B cell (primary cell): ENCODE measurements around the gene PPP1R16B. TPM values are rescaled to one million over a fixed set of nuclear protein-coding genes. Genes with fewer than 3 reads are reported as not detected.

Source experiments
- ATAC-seq: fragments of 200-7000 bp; cut with Tn5 transposase; one replicate; pipeline ENCODE4 v1.10.0; 2021; ENCODE audit warnings: low read depth, mild to moderate bottlenecking, moderate number of reproducible peaks, moderate library complexity
- CTCF ChIA-PET: fragments of 350-600 bp; sonication (Branson Sonifier 250); formaldehyde crosslinking; loops from one replicate; lab custom pipeline; 2021; ENCODE audit warnings: antibody characterized with exemption, inconsistent platforms; lab: Charles Lee
- POLR2A ChIA-PET: fragments of 350-600 bp; sonication (Branson Sonifier 250); formaldehyde crosslinking; loops from one replicate; lab custom pipeline; 2021; ENCODE audit warnings: antibody characterized with exemption; lab: Charles Lee
- DNase-seq: peaks from one replicate; pipeline ENCODE4 v3.0.0; 2013
- H2AFZ ChIP-seq: 2 replicates; pipeline ENCODE4 v1.6.1; 2012; ENCODE audit warnings: mild to moderate bottlenecking, low read depth, low read length; ENCODE audit not compliant: insufficient read depth, poor library complexity, severe bottlenecking
- H3K27ac ChIP-seq, 2 donors: 1 replicate in 1 of 2; 2 replicates in 1 of 2; pipeline ENCODE4 v1.5.1; 2012 to 2013; ENCODE audit warnings: low read length in 2 of 2, mild to moderate bottlenecking in 2 of 2, moderate library complexity in 1 of 2
- H3K27me3 ChIP-seq, 4 experiments: fragments of 200-600 bp in 1 of 4; sonication (generic) in 1 of 4; replicated peaks in 1 of 4; 1 replicate in 2 of 4; 2 replicates in 2 of 4; pipeline versions ENCODE4 v1.6.1 to v1.7.0; 2013 to 2016; ENCODE audit warnings: low read length in 3 of 4, mild to moderate bottlenecking in 2 of 4, mixed read lengths in 1 of 4, moderate library complexity in 1 of 4; ENCODE audit not compliant: insufficient read depth in 4 of 4, control insufficient read depth in 3 of 4; ENCODE audit errors: control extremely low read depth in 1 of 4
- H3K36me3 ChIP-seq, 2 experiments: replicated peaks in 1 of 2; 1 replicate in 1 of 2; 2 replicates in 1 of 2; pipeline versions ENCODE4 v1.6.1 to v1.7.1; 2013; ENCODE audit warnings: low read length in 1 of 2; ENCODE audit not compliant: insufficient read depth in 2 of 2, control insufficient read depth in 1 of 2; ENCODE audit errors: control extremely low read depth in 1 of 2, extremely low read depth in 1 of 2
- H3K4me1 ChIP-seq, 2 donors: fragments of 200-600 bp in 1 of 2; sonication (generic) in 1 of 2; 1 replicate in 1 of 2; 2 replicates in 1 of 2; pipeline versions ENCODE4 v1.5.1 to v1.6.1; 2013 to 2017; ENCODE audit warnings: low read length in 2 of 2; ENCODE audit not compliant: control insufficient read depth in 2 of 2, insufficient read depth in 2 of 2
- H3K4me2 ChIP-seq: replicated peaks from 2 replicates; pipeline ENCODE3; 2012; ENCODE audit warnings: mild to moderate bottlenecking, low read depth, low read length; ENCODE audit not compliant: poor library complexity, severe bottlenecking
- H3K4me3 ChIP-seq, 5 experiments: fragments of 200-600 bp in 1 of 5; sonication (generic) in 1 of 5; 1 replicate in 3 of 5; 2 replicates in 2 of 5; pipeline versions ENCODE4 v1.5.1 to v1.7.0; 2011 to 2016; ENCODE audit warnings: low read length in 4 of 5, mild to moderate bottlenecking in 4 of 5, low read depth in 2 of 5, control low read depth in 1 of 5, moderate library complexity in 1 of 5; ENCODE audit not compliant: insufficient read depth in 1 of 5; ENCODE audit errors: control extremely low read depth in 1 of 5, extremely low read depth in 1 of 5
- H3K79me2 ChIP-seq: fragments of 200-600 bp; sonication (generic); one replicate; pipeline ENCODE4 v1.6.0; 2016; ENCODE audit warnings: low read length; ENCODE audit not compliant: control insufficient read depth, insufficient read depth
- H3K9ac ChIP-seq: fragments of 200-600 bp; sonication (generic); 2 replicates; pipeline ENCODE4 v1.6.1; 2017; ENCODE audit warnings: mild to moderate bottlenecking, low read length, moderate library complexity
- H3K9me3 ChIP-seq, 3 donors: one replicate each; pipeline versions ENCODE4 v1.6.1 to v1.7.1; 2013; ENCODE audit warnings: low read length in 2 of 3; ENCODE audit not compliant: control insufficient read depth in 2 of 3, insufficient read depth in 1 of 3; ENCODE audit errors: control extremely low read depth in 1 of 3
- H4K20me1 ChIP-seq: 2 replicates; pipeline ENCODE4 v1.6.0; 2012; ENCODE audit warnings: mild to moderate bottlenecking, low read length; ENCODE audit not compliant: insufficient read depth, control insufficient read depth, poor library complexity, severe bottlenecking
- H3K27ac Mint-ChIP-seq: one replicate; pipeline ENCODE4 v1.8.0; 2021; ENCODE audit warnings: mixed read lengths
- H3K27me3 Mint-ChIP-seq: one replicate; pipeline ENCODE4 v1.8.0; 2021; ENCODE audit warnings: mixed read lengths
- H3K4me1 Mint-ChIP-seq: one replicate; pipeline ENCODE4 v1.8.0; 2021; ENCODE audit warnings: mixed read lengths
- H3K4me3 Mint-ChIP-seq: one replicate; pipeline ENCODE4 v1.8.0; 2021; ENCODE audit warnings: mixed read lengths
- H3K9me3 Mint-ChIP-seq: one replicate; pipeline ENCODE4 v1.8.0; 2022; ENCODE audit warnings: mixed read lengths; ENCODE audit not compliant: insufficient read depth
- EZH2 ChIP-seq: IDR thresholded peaks from 2 replicates; pipeline ENCODE4 v1.6.1; 2012; ENCODE audit warnings: borderline replicate concordance, low read depth, mild to moderate bottlenecking, moderate library complexity, low read length; ENCODE audit not compliant: insufficient read depth, poor library complexity, severe bottlenecking
- WGBS: methylation state at CpG from one replicate; pipeline ENCODE4 v1.1.5; 2013; ENCODE audit warnings: missing lambda C conversion rate; ENCODE audit not compliant: insufficient coverage; 5-methylcytosine and 5-hydroxymethylcytosine counted together
- intact Hi-C: fragments of 100-400 bp; cut with micrococcal nuclease; formaldehyde crosslinking; loops from one replicate; pipeline ENCODE4 v1.10.0; 2022
- polyA plus RNA-seq: library from polyadenylated mRNA; depleted of rRNA; stranded (reverse); fragments of >200 nt; gene quantifications from 2 replicates; pipeline ENCODE4 v1.2.3, GENCODE V29; 2012
- total RNA-seq, 2 donors: library from RNA; stranded (reverse); fragments of 120-200 nt in 1 of 2; gene quantifications; 1 replicate in 1 of 2; 2 replicates in 1 of 2; pipeline versions ENCODE4 v1.2.3 to v1.2.4, GENCODE V29; 2013 to 2022
- TF ChIP-seq, protein P1 (sequence below): fragments of 200-600 bp; IDR thresholded peaks from one replicate; pipeline ENCODE4 v1.8.0; 2022; ENCODE audit warnings: antibody characterized with exemption, mild to moderate bottlenecking

PPP1R16B gene
- total and polyA plus RNA-seq, 2 donors (not counting 1 experiment from before 2014, with no cell fraction given): 58.8 to 108 TPM

DNA sequence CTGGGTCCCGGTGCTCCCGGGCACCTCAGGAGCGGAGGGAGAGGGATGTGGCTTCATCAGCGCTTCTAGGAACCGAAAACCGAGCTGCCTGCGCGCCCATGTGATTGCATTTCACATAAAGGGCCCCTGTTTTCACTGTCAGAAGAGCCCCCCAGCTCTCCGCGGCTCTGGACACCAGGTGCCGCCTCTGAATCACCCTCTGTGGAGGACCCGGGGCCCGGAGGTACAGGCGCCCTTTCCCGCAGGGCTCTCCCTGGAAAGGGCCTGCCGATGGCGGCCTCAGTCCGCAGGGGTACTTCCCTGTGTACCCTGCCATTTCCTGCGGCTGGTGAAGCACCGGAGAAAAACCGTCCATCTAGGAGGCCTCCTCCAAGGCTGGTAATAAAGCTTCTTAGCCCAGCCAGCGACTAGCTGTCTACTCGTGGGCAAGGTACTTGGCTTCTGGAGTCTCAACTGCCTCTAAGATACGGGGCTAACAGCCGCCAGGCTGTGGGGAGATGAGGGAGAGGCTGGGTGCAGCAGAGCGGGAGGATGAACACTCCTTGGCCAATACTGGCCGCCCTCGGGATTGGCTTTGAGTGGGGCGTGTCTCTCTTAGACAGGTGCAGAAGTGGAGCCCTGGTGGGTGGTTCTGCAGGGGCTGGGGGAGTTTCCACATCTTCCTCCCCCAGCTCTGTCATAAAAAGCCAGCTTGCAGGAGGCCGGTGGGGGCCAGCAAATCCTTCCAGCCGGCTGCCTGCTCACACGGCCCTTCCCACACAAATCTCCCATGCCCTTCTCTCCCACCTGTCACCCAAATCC, 1.6 kb downstream of the PPP1R16B start:
- H3K4me1 ChIP-seq: peaks cover 65 to 70% of the 10 kb centered on the region in 2 donors
- peaks cover 69% of the 10 kb centered on the region for H3K79me2 ChIP-seq
- WGBS: 5% methylated on average over 29 of the region's 32 CpGs
- no peak for TF ChIP-seq EZH2
- TF ChIP-seq, protein P1, sequence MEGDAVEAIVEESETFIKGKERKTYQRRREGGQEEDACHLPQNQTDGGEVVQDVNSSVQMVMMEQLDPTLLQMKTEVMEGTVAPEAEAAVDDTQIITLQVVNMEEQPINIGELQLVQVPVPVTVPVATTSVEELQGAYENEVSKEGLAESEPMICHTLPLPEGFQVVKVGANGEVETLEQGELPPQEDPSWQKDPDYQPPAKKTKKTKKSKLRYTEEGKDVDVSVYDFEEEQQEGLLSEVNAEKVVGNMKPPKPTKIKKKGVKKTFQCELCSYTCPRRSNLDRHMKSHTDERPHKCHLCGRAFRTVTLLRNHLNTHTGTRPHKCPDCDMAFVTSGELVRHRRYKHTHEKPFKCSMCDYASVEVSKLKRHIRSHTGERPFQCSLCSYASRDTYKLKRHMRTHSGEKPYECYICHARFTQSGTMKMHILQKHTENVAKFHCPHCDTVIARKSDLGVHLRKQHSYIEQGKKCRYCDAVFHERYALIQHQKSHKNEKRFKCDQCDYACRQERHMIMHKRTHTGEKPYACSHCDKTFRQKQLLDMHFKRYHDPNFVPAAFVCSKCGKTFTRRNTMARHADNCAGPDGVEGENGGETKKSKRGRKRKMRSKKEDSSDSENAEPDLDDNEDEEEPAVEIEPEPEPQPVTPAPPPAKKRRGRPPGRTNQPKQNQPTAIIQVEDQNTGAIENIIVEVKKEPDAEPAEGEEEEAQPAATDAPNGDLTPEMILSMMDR: peak; percentile 1
- no peaks in the 10 kb centered on the region for H3K27me3 Mint-ChIP-seq
- ChIA-PET POLR2A (interaction anchor here (0.9 to 4.9 kb wide), 14 partner anchors 12 to 155 kb away, joined by 3 to 64 read pairs (median 7); partner anchors contain the start of genes ACTR5 and DHX35), CTCF (interaction anchor here (0.7 to 6.4 kb wide), 17 partner anchors 10 to 86 kb away, joined by 3 to 141 read pairs (median 5); no protein-coding TSS in a partner anchor)
- H3K27me3 ChIP-seq: no peaks in the 10 kb centered on the region
- intact Hi-C loops: loop anchor here (1.0 kb wide), 2 partner anchors 119 to 155 kb away; partner anchors contain the start of genes DHX35 and FAM83D
- peak overlapping the region; percentile 98 for H3K9ac ChIP-seq
- no peaks in the 10 kb centered on the region for H3K9me3 ChIP-seq
- peak overlapping the region; percentile 8 to 99 (median 95) for H3K4me3 ChIP-seq
- H4K20me1 ChIP-seq: peaks cover 64% of the 10 kb centered on the region
- H3K4me1 Mint-ChIP-seq: peaks cover 66% of the 10 kb centered on the region
- ATAC-seq (peak; percentile 11), DNase-seq (peak; percentile 75)
- H3K9me3 Mint-ChIP-seq: no peaks in the 10 kb centered on the region
- peak overlapping the region; percentile 99 for H3K27ac ChIP-seq
- H3K36me3 ChIP-seq: peaks cover 0 to 36% of the 10 kb centered on the region in 2 experiments
- H3K27ac Mint-ChIP-seq: peak overlapping the region; percentile 91
- no peak overlapping the region for H2AFZ ChIP-seq
- H3K4me3 Mint-ChIP-seq: peak overlapping the region; percentile 95
- peak overlapping the region; percentile 93 for H3K4me2 ChIP-seq
